MM.1S (cell line): ENCODE measurements around the gene PANK2.

Source experiments
- EZH2 ChIP-seq: fragments of 300-600 bp; sonication (generic); optimal IDR thresholded peaks from 2 replicates; pipeline ENCODE3; 2017; ENCODE audit warnings: low read depth, mild to moderate bottlenecking, antibody characterized with exemption, low read length, mixed read lengths
- TF ChIP-seq, protein P1 (sequence below): fragments of 300-600 bp; sonication (generic); IDR thresholded peaks from 2 replicates; pipeline ENCODE4 v1.5.1; 2016; ENCODE audit warnings: antibody characterized with exemption, low read length, mixed read lengths

DNA sequence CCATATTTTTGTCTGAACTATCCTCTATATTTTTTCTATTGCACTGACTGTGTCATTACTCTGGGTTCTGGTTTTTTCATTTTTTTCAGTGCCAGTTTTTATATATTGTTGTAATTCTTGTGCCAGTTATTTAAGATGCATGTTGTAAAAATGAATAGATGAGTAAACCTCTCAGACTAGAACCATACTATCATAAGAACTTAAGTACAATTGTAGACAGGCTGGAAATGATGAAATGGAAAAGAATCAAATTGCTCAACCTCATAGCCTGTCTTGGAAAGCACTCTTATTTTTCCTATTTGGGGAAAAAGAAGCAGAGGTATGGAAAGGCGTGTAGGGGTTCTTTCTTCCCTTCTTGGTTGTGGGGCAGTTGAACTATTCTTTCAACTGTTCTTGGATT is 30.2 kb downstream of the PANK2 start:
- TF ChIP-seq, protein P1, sequence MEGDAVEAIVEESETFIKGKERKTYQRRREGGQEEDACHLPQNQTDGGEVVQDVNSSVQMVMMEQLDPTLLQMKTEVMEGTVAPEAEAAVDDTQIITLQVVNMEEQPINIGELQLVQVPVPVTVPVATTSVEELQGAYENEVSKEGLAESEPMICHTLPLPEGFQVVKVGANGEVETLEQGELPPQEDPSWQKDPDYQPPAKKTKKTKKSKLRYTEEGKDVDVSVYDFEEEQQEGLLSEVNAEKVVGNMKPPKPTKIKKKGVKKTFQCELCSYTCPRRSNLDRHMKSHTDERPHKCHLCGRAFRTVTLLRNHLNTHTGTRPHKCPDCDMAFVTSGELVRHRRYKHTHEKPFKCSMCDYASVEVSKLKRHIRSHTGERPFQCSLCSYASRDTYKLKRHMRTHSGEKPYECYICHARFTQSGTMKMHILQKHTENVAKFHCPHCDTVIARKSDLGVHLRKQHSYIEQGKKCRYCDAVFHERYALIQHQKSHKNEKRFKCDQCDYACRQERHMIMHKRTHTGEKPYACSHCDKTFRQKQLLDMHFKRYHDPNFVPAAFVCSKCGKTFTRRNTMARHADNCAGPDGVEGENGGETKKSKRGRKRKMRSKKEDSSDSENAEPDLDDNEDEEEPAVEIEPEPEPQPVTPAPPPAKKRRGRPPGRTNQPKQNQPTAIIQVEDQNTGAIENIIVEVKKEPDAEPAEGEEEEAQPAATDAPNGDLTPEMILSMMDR, result no peak
- no peak for TF ChIP-seq EZH2
